Mesenchymal stem cell (in vitro differentiated cells and primary cell): ENCODE measurements around the gene PRR7.
"Not testable (repeated sequence)": the region's sequence is repeated elsewhere in the genome, so short reads cannot be mapped to it uniquely, and the experiment has no call there.

Experiments
- DNase-seq: peaks from one replicate; pipeline ENCODE4 v3.0.0-alpha.2; 2013
- H2AFZ ChIP-seq: one replicate; pipeline ENCODE4 v1.6.1; 2013; ENCODE audit warnings: low read depth, mild to moderate bottlenecking, control low read depth, inconsistent platforms, low read length, moderate library complexity
- H2AK5ac ChIP-seq: 2 replicates; pipeline ENCODE4 v1.6.1; 2013; ENCODE audit warnings: low read length, moderate library complexity, mild to moderate bottlenecking, inconsistent platforms; ENCODE audit not compliant: severe bottlenecking
- H2BK120ac ChIP-seq: one replicate; pipeline ENCODE4 v1.6.1; 2013; ENCODE audit warnings: low read depth, mild to moderate bottlenecking, inconsistent platforms, low read length, moderate library complexity
- H2BK12ac ChIP-seq, 2 experiments: one replicate each; pipeline ENCODE4 v1.6.1; 2013; ENCODE audit warnings: inconsistent platforms in 2 of 2, low read length in 2 of 2, mild to moderate bottlenecking in 2 of 2, moderate library complexity in 2 of 2, control low read depth in 1 of 2
- H2BK15ac ChIP-seq: one replicate; pipeline ENCODE4 v1.6.1; 2013; ENCODE audit warnings: mild to moderate bottlenecking, low read depth, inconsistent platforms; ENCODE audit not compliant: poor library complexity, severe bottlenecking
- H2BK5ac ChIP-seq: 2 replicates; pipeline ENCODE4 v1.6.1; 2013; ENCODE audit warnings: low read depth, mild to moderate bottlenecking, low read length, control low read depth, inconsistent platforms; ENCODE audit not compliant: poor library complexity, severe bottlenecking
- H3K14ac ChIP-seq, 2 experiments: one replicate each; pipeline ENCODE4 v1.6.1; 2013; ENCODE audit warnings: inconsistent platforms in 2 of 2, low read length in 2 of 2, control low read depth in 1 of 2, mild to moderate bottlenecking in 1 of 2, moderate library complexity in 1 of 2
- H3K18ac ChIP-seq, 2 experiments: one replicate each; pipeline ENCODE4 v1.6.1; 2013; ENCODE audit warnings: inconsistent platforms in 2 of 2, low read length in 2 of 2, control low read depth in 1 of 2, low read depth in 1 of 2, mild to moderate bottlenecking in 1 of 2
- H3K23ac ChIP-seq, 2 experiments: one replicate each; pipeline ENCODE4 v1.6.1; 2013; ENCODE audit warnings: inconsistent platforms in 2 of 2, low read length in 2 of 2, mild to moderate bottlenecking in 2 of 2, moderate library complexity in 2 of 2, control low read depth in 1 of 2
- H3K27ac ChIP-seq: 2 replicates; pipeline ENCODE4 v1.5.1; 2013; ENCODE audit warnings: mild to moderate bottlenecking, moderate library complexity, low read length, control low read depth, inconsistent platforms; ENCODE audit not compliant: poor library complexity, severe bottlenecking
- H3K27me3 ChIP-seq, 2 experiments: 2 replicates each; pipeline versions ENCODE4 v1.6.1 to v1.7.0; 2013; ENCODE audit warnings: low read length in 2 of 2, mild to moderate bottlenecking in 2 of 2, moderate library complexity in 2 of 2, control low read depth in 1 of 2, inconsistent platforms in 1 of 2; ENCODE audit not compliant: control insufficient read depth in 1 of 2, insufficient read depth in 1 of 2
- H3K36me3 ChIP-seq, 2 experiments: 2 replicates each; pipeline versions ENCODE4 v1.6.1 to v1.7.0; 2013; ENCODE audit warnings: low read length in 2 of 2, control low read depth in 1 of 2, inconsistent platforms in 1 of 2, low read depth in 1 of 2, mild to moderate bottlenecking in 1 of 2; ENCODE audit not compliant: insufficient read depth in 2 of 2, control insufficient read depth in 1 of 2
- H3K4ac ChIP-seq, 2 experiments: one replicate each; pipeline ENCODE4 v1.6.1; 2013; ENCODE audit warnings: inconsistent platforms in 2 of 2, low read length in 2 of 2, mild to moderate bottlenecking in 2 of 2, moderate library complexity in 2 of 2, control low read depth in 1 of 2, low read depth in 1 of 2
- H3K4me1 ChIP-seq: 2 replicates; pipeline ENCODE4 v1.6.1; 2013; ENCODE audit warnings: low read depth, low read length, control low read depth; ENCODE audit not compliant: control insufficient read depth, insufficient read depth
- H3K4me2 ChIP-seq: 2 replicates; pipeline ENCODE4 v1.6.1; 2013; ENCODE audit warnings: low read length, mild to moderate bottlenecking, inconsistent platforms; ENCODE audit not compliant: poor library complexity, severe bottlenecking
- H3K4me3 ChIP-seq, 2 experiments: 2 replicates each; pipeline versions ENCODE4 v1.5.1 to v1.7.0; 2013; ENCODE audit warnings: low read length in 2 of 2, mild to moderate bottlenecking in 2 of 2, control low read depth in 1 of 2, low read depth in 1 of 2; ENCODE audit not compliant: insufficient read depth in 1 of 2
- H3K79me1 ChIP-seq: replicated peaks from 2 replicates; pipeline ENCODE4 v1.6.1; 2013; ENCODE audit warnings: mild to moderate bottlenecking, control low read depth, low read length, inconsistent platforms; ENCODE audit not compliant: poor library complexity, severe bottlenecking
- H3K9ac ChIP-seq: 2 replicates; pipeline ENCODE4 v1.7.0; 2013; ENCODE audit warnings: mild to moderate bottlenecking, low read length, moderate library complexity
- H3K9me3 ChIP-seq: 2 replicates; pipeline ENCODE4 v1.7.0; 2013; ENCODE audit warnings: mild to moderate bottlenecking, low read length; ENCODE audit not compliant: control insufficient read depth
- H4K8ac ChIP-seq: one replicate; pipeline ENCODE4 v1.6.1; 2013; ENCODE audit warnings: inconsistent platforms, mild to moderate bottlenecking, low read length, moderate library complexity
- H4K91ac ChIP-seq: one replicate; pipeline ENCODE4 v1.6.1; 2013; ENCODE audit warnings: mild to moderate bottlenecking, low read length, inconsistent platforms
- WGBS: methylation state at CpG from one replicate; pipeline ENCODE4 v1.1.7; 2013; ENCODE audit warnings: mixed read lengths; 5-methylcytosine and 5-hydroxymethylcytosine counted together

Gene PRR7

GRCh38 chr5:177419046-177419445 is 27.6 kb upstream of the PRR7 start:
- DNase-seq, result peak; percentile 79
- Histone ChIP-seq H3K4me2 (no peak overlapping the region), H2AK5ac (no peak overlapping the region), H3K27me3 (peaks cover 0 to 6% of the 10 kb centered on the region in 2 experiments), H2BK15ac (no peak overlapping the region), H2BK12ac (peak overlapping the region in 1 of 2 experiments; percentile 47), H3K4me3 (peak overlapping the region in 1 of 2 experiments; percentile 16), H4K8ac (no peak overlapping the region), H3K9me3 (no peaks in the 10 kb centered on the region), H2AFZ (no peak overlapping the region), H3K4ac (no peak overlapping the region), H3K79me1 (no peaks in the 10 kb centered on the region), H3K23ac (no peak overlapping the region), H3K4me1 (peaks cover 2% of the 10 kb centered on the region), H3K27ac (no peak overlapping the region), H3K18ac (no peak overlapping the region), H4K91ac (no peak overlapping the region), H3K14ac (no peak overlapping the region), H3K36me3 (no peaks in the 10 kb centered on the region), H3K9ac (no peak overlapping the region), H2BK120ac (no peak overlapping the region), H2BK5ac (no peak overlapping the region)
- WGBS, result 91% methylated on average over 3 of the region's 3 CpGs

- not testable (repeated sequence) for H3K18ac ChIP-seq, H3K4me3 ChIP-seq, H3K79me1 ChIP-seq, H2BK120ac ChIP-seq, H2BK15ac ChIP-seq, H4K8ac ChIP-seq, H3K4me2 ChIP-seq, DNase-seq, H2AK5ac ChIP-seq, H2BK5ac ChIP-seq, H3K4ac ChIP-seq, H4K91ac ChIP-seq, H3K36me3 ChIP-seq, H3K27me3 ChIP-seq, H3K9ac ChIP-seq, H3K23ac ChIP-seq, H3K4me1 ChIP-seq, H2AFZ ChIP-seq, H3K9me3 ChIP-seq, H3K14ac ChIP-seq, H3K27ac ChIP-seq, H2BK12ac ChIP-seq
- WGBS, result 86% methylated on average over 7 of the region's 7 CpGs
Observed at GRCh38 chr5:177420472-177420871, 26.1 kb upstream of the PRR7 start.

GRCh38 chr5:177421062-177421798 is 25.4 kb upstream of the PRR7 start:
- H2BK120ac ChIP-seq, result no peak overlapping the region
- no peak overlapping the region for H4K91ac ChIP-seq
- no peaks in the 10 kb centered on the region for H3K9me3 ChIP-seq
- no peak overlapping the region for H4K8ac ChIP-seq
- DNase-seq, result peak; percentile 26
- no peaks in the 10 kb centered on the region for H3K27me3 ChIP-seq
- no peak overlapping the region for H3K4me2 ChIP-seq
- WGBS, result 77% methylated on average over 5 of the region's 6 CpGs
- no peak overlapping the region for H3K18ac ChIP-seq
- no peaks in the 10 kb centered on the region for H3K36me3 ChIP-seq
- no peak overlapping the region for H3K4ac ChIP-seq
- H2AK5ac ChIP-seq, result no peak overlapping the region
- H3K4me1 ChIP-seq, result peaks cover 6% of the 10 kb centered on the region
- no peak overlapping the region for H2BK12ac ChIP-seq
- no peak overlapping the region for H3K4me3 ChIP-seq
- no peak overlapping the region for H3K27ac ChIP-seq
- H2BK5ac ChIP-seq, result no peak overlapping the region
- no peak overlapping the region for H2BK15ac ChIP-seq
- H3K14ac ChIP-seq, result no peak overlapping the region
- H2AFZ ChIP-seq, result no peak overlapping the region
- no peak overlapping the region for H3K23ac ChIP-seq
- no peaks in the 10 kb centered on the region for H3K79me1 ChIP-seq
- H3K9ac ChIP-seq, result no peak overlapping the region

GRCh38 chr5:177423671-177424070 is 22.9 kb upstream of the PRR7 start:
- no peak overlapping the region for H2BK5ac ChIP-seq
- H3K9ac ChIP-seq, result no peak overlapping the region
- no peaks in the 10 kb centered on the region for H3K27me3 ChIP-seq
- no peak overlapping the region for H4K8ac ChIP-seq
- no peak overlapping the region for H3K23ac ChIP-seq
- WGBS, result 86% methylated on average over 2 of the region's 2 CpGs
- H3K36me3 ChIP-seq, result peaks cover 0 to 3% of the 10 kb centered on the region in 2 experiments
- no peak overlapping the region for H3K27ac ChIP-seq
- peaks cover 19% of the 10 kb centered on the region for H3K4me1 ChIP-seq
- DNase-seq, result no peak
- no peak overlapping the region for H2BK12ac ChIP-seq
- no peak overlapping the region for H3K18ac ChIP-seq
- no peak overlapping the region for H3K4me3 ChIP-seq
- peaks cover 13% of the 10 kb centered on the region for H3K79me1 ChIP-seq
- H3K14ac ChIP-seq, result no peak overlapping the region
- no peak overlapping the region for H2BK120ac ChIP-seq
- no peak overlapping the region for H3K4me2 ChIP-seq
- no peak overlapping the region for H2BK15ac ChIP-seq
- no peak overlapping the region for H2AK5ac ChIP-seq
- no peak overlapping the region for H3K4ac ChIP-seq
- H4K91ac ChIP-seq, result no peak overlapping the region
- H2AFZ ChIP-seq, result no peak overlapping the region
- no peaks in the 10 kb centered on the region for H3K9me3 ChIP-seq
